H9 (cell line): Measurements from ENCODE around the gene ATF1. TPM values are rescaled to one million over a fixed set of nuclear protein-coding genes. Genes with fewer than 3 reads are reported as not detected.

Source experiments
- DNase-seq: peaks from one replicate; pipeline ENCODE4 v3.0.0-alpha.2; 2017
- H2AFZ ChIP-seq: one replicate; pipeline ENCODE4 v1.6.1; 2013; ENCODE audit warnings: mild to moderate bottlenecking, low read length, control low read depth, moderate library complexity
- H2AK5ac ChIP-seq: 2 replicates; pipeline ENCODE4 v1.6.1; 2013; ENCODE audit warnings: low read length, control low read depth, mixed read lengths; ENCODE audit not compliant: insufficient read length
- H2BK120ac ChIP-seq: one replicate; pipeline ENCODE4 v1.6.1; 2013; ENCODE audit warnings: low read depth, mild to moderate bottlenecking, low read length, control low read depth, inconsistent platforms; ENCODE audit not compliant: poor library complexity, severe bottlenecking
- H2BK12ac ChIP-seq: 2 replicates; pipeline ENCODE4 v1.6.1; 2013; ENCODE audit warnings: low read length, control low read depth, mixed read lengths, low read depth; ENCODE audit not compliant: insufficient read length
- H2BK15ac ChIP-seq: 2 replicates; pipeline ENCODE4 v1.6.1; 2013; ENCODE audit warnings: low read depth, low read length, control low read depth
- H2BK20ac ChIP-seq: one replicate; pipeline ENCODE4 v1.6.1; 2013; ENCODE audit warnings: low read depth, mild to moderate bottlenecking, low read length, control low read depth, inconsistent platforms; ENCODE audit not compliant: poor library complexity, severe bottlenecking
- H2BK5ac ChIP-seq: 2 replicates; pipeline ENCODE4 v1.6.1; 2013; ENCODE audit warnings: low read length, control low read depth, mixed read lengths; ENCODE audit not compliant: insufficient read length
- H3K14ac ChIP-seq: 2 replicates; pipeline ENCODE4 v1.6.1; 2013; ENCODE audit warnings: low read length, control low read depth; ENCODE audit not compliant: insufficient read depth
- H3K18ac ChIP-seq: 2 replicates; pipeline ENCODE4 v1.6.1; 2013; ENCODE audit warnings: low read depth, mild to moderate bottlenecking, mixed read lengths, low read length, control low read depth; ENCODE audit not compliant: insufficient read length
- H3K23ac ChIP-seq: 2 replicates; pipeline ENCODE4 v1.6.1; 2013; ENCODE audit warnings: low read length, control low read depth, mixed read lengths, low read depth; ENCODE audit not compliant: insufficient read length
- H3K23me2 ChIP-seq: 2 replicates; pipeline ENCODE4 v1.6.1; 2013; ENCODE audit warnings: low read depth, mild to moderate bottlenecking, mixed read lengths, low read length, control low read depth; ENCODE audit not compliant: insufficient read length, poor library complexity, severe bottlenecking
- H3K27ac ChIP-seq: 2 replicates; pipeline ENCODE4 v1.5.1; 2013; ENCODE audit warnings: low read length, control low read depth, mixed read lengths, low read depth; ENCODE audit not compliant: insufficient read length
- H3K27me3 ChIP-seq: 2 replicates; pipeline ENCODE4 v1.6.1; 2013; ENCODE audit warnings: low read length, control low read depth, inconsistent platforms; ENCODE audit not compliant: insufficient read depth
- H3K4ac ChIP-seq: 2 replicates; pipeline ENCODE4 v1.6.1; 2013; ENCODE audit warnings: low read depth, mild to moderate bottlenecking, control low read depth, inconsistent platforms, low read length, moderate library complexity
- H3K4me1 ChIP-seq: 2 replicates; pipeline ENCODE4 v1.6.1; 2013; ENCODE audit warnings: low read length, control low read depth, inconsistent platforms; ENCODE audit not compliant: insufficient read depth
- H3K4me2 ChIP-seq: 2 replicates; pipeline ENCODE4 v1.6.1; 2013; ENCODE audit warnings: low read length, control low read depth, mixed read lengths; ENCODE audit not compliant: insufficient read length, insufficient read depth
- H3K56ac ChIP-seq: 2 replicates; pipeline ENCODE4 v1.6.1; 2013; ENCODE audit warnings: low read depth, mild to moderate bottlenecking, mixed read lengths, low read length, control low read depth; ENCODE audit not compliant: insufficient read length
- H3K79me1 ChIP-seq: 2 replicates; pipeline ENCODE4 v1.6.1; 2013; ENCODE audit warnings: low read depth, mild to moderate bottlenecking, moderate library complexity, low read length, control low read depth, inconsistent platforms; ENCODE audit not compliant: insufficient read depth, poor library complexity, severe bottlenecking
- H3K79me2 ChIP-seq: 2 replicates; pipeline ENCODE4 v1.6.1; 2013; ENCODE audit warnings: low read length, control low read depth, inconsistent platforms; ENCODE audit not compliant: insufficient read depth
- H3K9ac ChIP-seq: 2 replicates; pipeline ENCODE4 v1.6.1; 2013; ENCODE audit warnings: low read length, control low read depth, mixed read lengths; ENCODE audit not compliant: insufficient read length; ENCODE audit errors: extremely low read depth
- H3K9me3 ChIP-seq: one replicate; pipeline ENCODE4 v1.6.1; 2013; ENCODE audit warnings: low read depth, low read length, inconsistent platforms; ENCODE audit not compliant: control insufficient read depth
- H3T11ph ChIP-seq: one replicate; pipeline ENCODE4 v1.6.1; 2013; ENCODE audit warnings: mild to moderate bottlenecking, low read length, control low read depth, inconsistent platforms
- H4K20me1 ChIP-seq: one replicate; pipeline ENCODE4 v1.6.1; 2013; ENCODE audit not compliant: control insufficient read depth, insufficient read length, insufficient read depth
- H4K5ac ChIP-seq: 2 replicates; pipeline ENCODE4 v1.6.1; 2013; ENCODE audit warnings: low read depth, mild to moderate bottlenecking, mixed read lengths, low read length, control low read depth; ENCODE audit not compliant: insufficient read length
- H4K8ac ChIP-seq: replicated peaks from 2 replicates; pipeline ENCODE4 v1.6.1; 2013; ENCODE audit warnings: low read length, control low read depth, mixed read lengths, low read depth; ENCODE audit not compliant: insufficient read length
- H4K91ac ChIP-seq: 2 replicates; pipeline ENCODE4 v1.6.1; 2013; ENCODE audit warnings: low read depth, mild to moderate bottlenecking, moderate library complexity, mixed read lengths, low read length, control low read depth; ENCODE audit not compliant: insufficient read length
- H3K27ac Mint-ChIP-seq, 3 experiments: 2 replicates in 2 of 3; 3 replicates in 1 of 3; pipeline ENCODE4 v1.8.0; 2020 to 2021; ENCODE audit warnings: mixed read lengths in 3 of 3, mild to moderate bottlenecking in 1 of 3, moderate library complexity in 1 of 3
- H3K27me3 Mint-ChIP-seq: 2 replicates; pipeline ENCODE4 v1.8.0; 2021; ENCODE audit warnings: low read depth, mild to moderate bottlenecking, moderate library complexity, mixed read lengths
- H3K36me3 Mint-ChIP-seq, 3 experiments: 2 replicates in 2 of 3; 3 replicates in 1 of 3; pipeline ENCODE4 v1.8.0; 2020 to 2021; ENCODE audit warnings: low read depth in 3 of 3, mixed read lengths in 3 of 3; ENCODE audit not compliant: insufficient read depth in 1 of 3
- H3K4me1 Mint-ChIP-seq, 2 experiments: 2 replicates each; pipeline ENCODE4 v1.8.0; 2020; ENCODE audit warnings: mixed read lengths in 2 of 2
- H3K4me3 Mint-ChIP-seq, 2 experiments: 2 replicates in 1 of 2; 3 replicates in 1 of 2; pipeline ENCODE4 v1.8.0; 2020 to 2021; ENCODE audit warnings: mild to moderate bottlenecking in 2 of 2, mixed read lengths in 2 of 2, moderate library complexity in 1 of 2
- H3K9me3 Mint-ChIP-seq, 2 experiments: 2 replicates in 1 of 2; 3 replicates in 1 of 2; pipeline ENCODE4 v1.8.0; 2020; ENCODE audit warnings: mild to moderate bottlenecking in 2 of 2, mixed read lengths in 2 of 2, moderate library complexity in 1 of 2
- WGBS: extraction: QIAGEN DNeasy Blood & Tissue Kit; methylation state at CpG from one replicate; pipeline ENCODE4 v1.1.7; 2013; ENCODE audit warnings: missing lambda C conversion rate, low lambda C conversion rate, mixed read lengths; ENCODE audit not compliant: insufficient read length; ENCODE audit errors: extremely low coverage; 5-methylcytosine and 5-hydroxymethylcytosine counted together
- total RNA-seq: library from RNA; stranded (reverse); gene quantifications from 2 replicates; pipeline ENCODE4 v1.2.1, GENCODE V29; 2021
- TF ChIP-seq, protein P1 (sequence below): fragments of 200-600 bp; sonication (generic); conservative IDR thresholded peaks from 3 replicates; pipeline ENCODE4 v1.8.0; 2021; ENCODE audit warnings: antibody characterized with exemption, mild to moderate bottlenecking

Gene ATF1
- total RNA-seq, 1 experiment from 2014 or later, result 47.8 TPM

DNA sequence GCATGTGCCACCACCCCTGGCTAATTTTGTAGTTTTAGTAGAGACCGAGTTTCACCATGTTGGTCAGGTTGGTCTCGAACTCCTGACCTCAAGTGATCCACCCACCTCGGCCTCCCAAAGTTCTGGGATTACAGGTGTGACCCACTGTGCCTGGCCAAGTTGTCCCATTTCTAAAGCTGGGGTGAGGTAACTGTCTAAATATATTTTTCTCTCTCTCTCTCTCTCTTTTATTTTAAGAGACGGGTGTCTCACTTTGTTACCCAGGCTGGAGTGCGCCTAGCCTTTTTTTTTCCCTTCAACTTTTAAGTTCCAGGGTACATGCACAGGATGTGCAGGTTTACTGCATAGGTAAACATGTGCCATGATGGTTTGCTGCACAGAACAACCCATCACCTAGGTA, 8.6 kb downstream of the ATF1 start:
- Histone ChIP-seq H2BK20ac (no peak overlapping the region), H2BK120ac (no peak overlapping the region), H3K79me2 (peaks cover 6% of the 10 kb centered on the region; the same call in 1 of the 2 replicates), H2AFZ (no peak overlapping the region), H3K9me3 (no peaks in the 10 kb centered on the region), H3T11ph (no peak overlapping the region), H3K4ac (no peak overlapping the region), H3K27me3 (no peaks in the 10 kb centered on the region), H3K23me2 (no peaks in the 10 kb centered on the region), H3K23ac (no peak overlapping the region), H3K4me2 (no peak overlapping the region), H2BK5ac (no peak overlapping the region), H4K20me1 (no peaks in the 10 kb centered on the region), H3K14ac (no peak overlapping the region), H4K5ac (no peak overlapping the region), H3K56ac (no peak overlapping the region), H3K27ac (no peak overlapping the region), H3K9ac (no peak overlapping the region), H2AK5ac (no peak overlapping the region), H2BK15ac (no peak overlapping the region), H3K79me1 (peaks cover 6% of the 10 kb centered on the region), H4K91ac (no peak overlapping the region), H3K18ac (no peak overlapping the region), H3K4me1 (no peaks in the 10 kb centered on the region), H2BK12ac (no peak overlapping the region), H4K8ac (no peak overlapping the region)
- Mint-ChIP-seq H3K4me3 (no peak overlapping the region), H3K9me3 (peaks cover 0 to 8% of the 10 kb centered on the region in 2 experiments; a peak in 4 of 5 replicates), H3K4me1 (no peaks in the 10 kb centered on the region; a peak in 1 of 4 replicates), H3K27ac (no peak overlapping the region; a peak in 1 of 7 replicates), H3K36me3 (peaks cover 24 to 32% (median 29%) of the 10 kb centered on the region in 3 experiments), H3K27me3 (no peaks in the 10 kb centered on the region)
- WGBS, result no CpG with 5 or more reads among the region's 5 CpGs
- TF ChIP-seq, protein P1, sequence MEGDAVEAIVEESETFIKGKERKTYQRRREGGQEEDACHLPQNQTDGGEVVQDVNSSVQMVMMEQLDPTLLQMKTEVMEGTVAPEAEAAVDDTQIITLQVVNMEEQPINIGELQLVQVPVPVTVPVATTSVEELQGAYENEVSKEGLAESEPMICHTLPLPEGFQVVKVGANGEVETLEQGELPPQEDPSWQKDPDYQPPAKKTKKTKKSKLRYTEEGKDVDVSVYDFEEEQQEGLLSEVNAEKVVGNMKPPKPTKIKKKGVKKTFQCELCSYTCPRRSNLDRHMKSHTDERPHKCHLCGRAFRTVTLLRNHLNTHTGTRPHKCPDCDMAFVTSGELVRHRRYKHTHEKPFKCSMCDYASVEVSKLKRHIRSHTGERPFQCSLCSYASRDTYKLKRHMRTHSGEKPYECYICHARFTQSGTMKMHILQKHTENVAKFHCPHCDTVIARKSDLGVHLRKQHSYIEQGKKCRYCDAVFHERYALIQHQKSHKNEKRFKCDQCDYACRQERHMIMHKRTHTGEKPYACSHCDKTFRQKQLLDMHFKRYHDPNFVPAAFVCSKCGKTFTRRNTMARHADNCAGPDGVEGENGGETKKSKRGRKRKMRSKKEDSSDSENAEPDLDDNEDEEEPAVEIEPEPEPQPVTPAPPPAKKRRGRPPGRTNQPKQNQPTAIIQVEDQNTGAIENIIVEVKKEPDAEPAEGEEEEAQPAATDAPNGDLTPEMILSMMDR, result no peak
- DNase-seq, result no peak
